MM.1S (cell line): ENCODE measurements around the gene PRKCE.

ENCODE experiments used
- DNase-seq: peaks from one replicate; pipeline ENCODE4 v3.0.0-alpha.2; 2015
- H2AFZ ChIP-seq: fragments of 300-600 bp; sonication (generic); 2 replicates; pipeline ENCODE4 v1.6.0; 2016; ENCODE audit warnings: antibody characterized with exemption, low read length
- H3F3A ChIP-seq: fragments of 300-600 bp; sonication (generic); 2 replicates; pipeline ENCODE4 v1.6.1; 2016; ENCODE audit warnings: mild to moderate bottlenecking, antibody characterized with exemption, low read length, moderate library complexity, mixed read lengths; ENCODE audit not compliant: insufficient read depth
- H3K27ac ChIP-seq: fragments of 300-600 bp; sonication (generic); 2 replicates; pipeline ENCODE4 v1.5.1; 2016; ENCODE audit warnings: mild to moderate bottlenecking, low read length
- H3K27me3 ChIP-seq: fragments of 300-600 bp; sonication (generic); replicated peaks from 2 replicates; pipeline ENCODE4 v1.6.0; 2016; ENCODE audit warnings: low read length; ENCODE audit not compliant: insufficient read depth
- H3K36me3 ChIP-seq: fragments of 300-600 bp; sonication (generic); replicated peaks from 2 replicates; pipeline ENCODE4 v1.6.1; 2016; ENCODE audit warnings: mild to moderate bottlenecking, low read length, mixed read lengths; ENCODE audit not compliant: insufficient read depth
- H3K4me1 ChIP-seq: fragments of 300-600 bp; sonication (generic); 2 replicates; pipeline ENCODE4 v1.6.1; 2016; ENCODE audit warnings: low read length, mixed read lengths
- H3K4me2 ChIP-seq: fragments of 300-600 bp; sonication (generic); 2 replicates; pipeline ENCODE4 v1.6.0; 2016; ENCODE audit warnings: low read depth, low read length
- H3K4me3 ChIP-seq: fragments of 300-600 bp; sonication (generic); 2 replicates; pipeline ENCODE4 v1.5.1; 2016; ENCODE audit warnings: low read length, mixed read lengths
- H3K79me2 ChIP-seq: fragments of 300-600 bp; sonication (generic); 2 replicates; pipeline ENCODE4 v1.6.1; 2016; ENCODE audit warnings: mixed run types, low read length, mixed read lengths
- H3K9ac ChIP-seq: fragments of 300-600 bp; sonication (generic); 2 replicates; pipeline ENCODE4 v1.6.1; 2016; ENCODE audit warnings: low read length, mixed read lengths
- H3K9me2 ChIP-seq: fragments of 300-600 bp; sonication (generic); replicated peaks from 2 replicates; pipeline ENCODE4 v1.6.1; 2016; ENCODE audit warnings: mild to moderate bottlenecking, low read length, mixed read lengths; ENCODE audit not compliant: insufficient read depth
- H3K9me3 ChIP-seq: fragments of 300-600 bp; sonication (generic); replicated peaks from 2 replicates; pipeline ENCODE4 v1.6.1; 2016; ENCODE audit warnings: mild to moderate bottlenecking, low read length, mixed read lengths; ENCODE audit not compliant: insufficient read depth
- H4K20me1 ChIP-seq: fragments of 300-600 bp; sonication (generic); 2 replicates; pipeline ENCODE4 v1.6.1; 2016; ENCODE audit warnings: mild to moderate bottlenecking, low read length, moderate library complexity, mixed read lengths; ENCODE audit not compliant: insufficient read depth
- EZH2 ChIP-seq: fragments of 300-600 bp; sonication (generic); optimal IDR thresholded peaks from 2 replicates; pipeline ENCODE3; 2017; ENCODE audit warnings: low read depth, mild to moderate bottlenecking, antibody characterized with exemption, low read length, mixed read lengths
- EZH2phosphoT487 ChIP-seq: fragments of 300-600 bp; sonication (generic); IDR thresholded peaks from 2 replicates; pipeline ENCODE4 v1.6.1; 2018; ENCODE audit warnings: antibody characterized with exemption, low read length
- TF ChIP-seq, protein P1 (sequence below): fragments of 300-600 bp; sonication (generic); IDR thresholded peaks from 2 replicates; pipeline ENCODE4 v1.5.1; 2016; ENCODE audit warnings: antibody characterized with exemption, low read length, mixed read lengths

Gene PRKCE

DNA sequence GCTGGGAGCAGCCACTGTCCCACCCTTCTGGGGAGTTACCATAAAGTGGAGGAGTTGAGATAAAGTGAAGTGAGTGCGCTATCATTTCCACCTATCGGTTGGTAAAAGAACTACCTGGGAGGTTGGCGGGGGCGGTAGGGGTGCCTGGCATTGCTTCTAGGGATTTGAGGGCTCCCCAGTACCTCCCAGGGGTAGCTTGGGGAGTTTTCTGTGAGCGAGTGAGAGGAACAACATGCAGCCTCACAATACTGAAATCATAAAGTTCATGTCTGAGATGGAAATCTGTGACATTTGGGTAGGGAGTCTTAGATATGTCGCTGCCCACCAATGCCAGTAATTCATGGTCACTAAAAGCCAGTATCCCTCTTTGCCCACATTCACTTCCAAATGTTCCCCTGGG is 68.7 kb downstream of the PRKCE start:
- Histone ChIP-seq H3K27me3 (no peaks in the 10 kb centered on the region), H3F3A (peaks cover 6% of the 10 kb centered on the region; the same call in 1 of the 2 replicates), H3K9me3 (no peaks in the 10 kb centered on the region), H3K79me2 (peaks cover 1% of the 10 kb centered on the region; the same call in 1 of the 2 replicates), H3K4me2 (no peak overlapping the region), H3K27ac (no peak overlapping the region), H2AFZ (no peak overlapping the region), H3K36me3 (no peaks in the 10 kb centered on the region), H3K9me2 (no peaks in the 10 kb centered on the region), H4K20me1 (no peaks in the 10 kb centered on the region), H3K4me1 (peaks cover 8% of the 10 kb centered on the region), H3K4me3 (no peak overlapping the region), H3K9ac (no peak overlapping the region)
- no peak for DNase-seq
- TF ChIP-seq, protein P1, sequence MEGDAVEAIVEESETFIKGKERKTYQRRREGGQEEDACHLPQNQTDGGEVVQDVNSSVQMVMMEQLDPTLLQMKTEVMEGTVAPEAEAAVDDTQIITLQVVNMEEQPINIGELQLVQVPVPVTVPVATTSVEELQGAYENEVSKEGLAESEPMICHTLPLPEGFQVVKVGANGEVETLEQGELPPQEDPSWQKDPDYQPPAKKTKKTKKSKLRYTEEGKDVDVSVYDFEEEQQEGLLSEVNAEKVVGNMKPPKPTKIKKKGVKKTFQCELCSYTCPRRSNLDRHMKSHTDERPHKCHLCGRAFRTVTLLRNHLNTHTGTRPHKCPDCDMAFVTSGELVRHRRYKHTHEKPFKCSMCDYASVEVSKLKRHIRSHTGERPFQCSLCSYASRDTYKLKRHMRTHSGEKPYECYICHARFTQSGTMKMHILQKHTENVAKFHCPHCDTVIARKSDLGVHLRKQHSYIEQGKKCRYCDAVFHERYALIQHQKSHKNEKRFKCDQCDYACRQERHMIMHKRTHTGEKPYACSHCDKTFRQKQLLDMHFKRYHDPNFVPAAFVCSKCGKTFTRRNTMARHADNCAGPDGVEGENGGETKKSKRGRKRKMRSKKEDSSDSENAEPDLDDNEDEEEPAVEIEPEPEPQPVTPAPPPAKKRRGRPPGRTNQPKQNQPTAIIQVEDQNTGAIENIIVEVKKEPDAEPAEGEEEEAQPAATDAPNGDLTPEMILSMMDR = no peak
- no peak for TF ChIP-seq EZH2
- no peak for TF ChIP-seq EZH2phosphoT487

DNA sequence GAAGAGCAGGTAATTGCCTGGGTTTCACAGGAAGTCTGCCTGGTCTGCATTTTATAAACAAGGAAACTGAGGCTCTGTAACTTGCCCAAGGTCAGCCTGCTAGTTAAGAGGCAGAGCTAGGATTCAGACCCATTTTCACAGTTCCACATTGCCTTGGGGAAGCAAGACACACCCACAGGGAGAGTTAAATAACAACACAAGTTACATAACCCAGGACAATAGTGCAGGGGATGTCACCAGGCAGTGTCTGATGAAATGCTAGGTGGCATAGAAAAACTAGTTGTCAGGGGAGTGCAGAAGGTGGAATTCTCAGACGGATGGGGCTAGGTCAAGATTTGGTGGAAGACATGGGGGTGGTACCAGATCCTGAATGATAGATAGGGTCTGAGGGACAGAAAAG is 69.7 kb downstream of the PRKCE start:
- no peak overlapping the region for H3K4me3 ChIP-seq
- H3F3A ChIP-seq = peaks cover 6% of the 10 kb centered on the region; the same call in 1 of the 2 replicates
- H3K4me2 ChIP-seq = no peak overlapping the region
- H3K9ac ChIP-seq = no peak overlapping the region
- H3K9me2 ChIP-seq = no peaks in the 10 kb centered on the region
- peaks cover 8% of the 10 kb centered on the region for H3K4me1 ChIP-seq
- no peak for DNase-seq
- no peaks in the 10 kb centered on the region for H3K36me3 ChIP-seq
- H2AFZ ChIP-seq = no peak overlapping the region
- no peak for TF ChIP-seq EZH2phosphoT487
- TF ChIP-seq, protein P1 = no peak
- TF ChIP-seq EZH2 = no peak
- H3K9me3 ChIP-seq = no peaks in the 10 kb centered on the region
- no peaks in the 10 kb centered on the region for H3K79me2 ChIP-seq
- H3K27me3 ChIP-seq = no peaks in the 10 kb centered on the region
- no peaks in the 10 kb centered on the region for H4K20me1 ChIP-seq
- H3K27ac ChIP-seq = no peak overlapping the region

DNA sequence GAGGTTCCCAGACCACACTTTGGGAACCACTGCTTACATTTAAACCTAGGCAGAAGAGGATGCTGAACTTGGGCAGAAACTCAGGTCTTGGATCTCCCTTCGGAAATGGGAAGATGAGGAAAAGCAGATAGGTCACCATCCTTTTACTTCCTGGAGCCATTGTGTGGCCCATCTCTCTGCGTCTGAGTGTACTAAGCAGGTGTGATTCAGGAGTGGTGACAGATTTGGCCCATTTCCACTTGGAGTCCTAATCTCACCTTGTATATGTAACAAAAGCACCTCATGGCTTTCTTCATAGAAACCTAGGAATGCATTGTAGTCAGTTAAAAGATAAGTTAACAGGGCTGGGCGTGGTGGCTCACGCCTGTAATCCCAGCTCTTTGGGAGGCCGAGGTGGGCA is 71.0 kb downstream of the PRKCE start:
- Histone ChIP-seq H3K79me2 (no peaks in the 10 kb centered on the region), H3K27ac (no peak overlapping the region), H3K9me3 (no peaks in the 10 kb centered on the region), H3K4me3 (no peak overlapping the region), H2AFZ (no peak overlapping the region), H3F3A (peaks cover 6% of the 10 kb centered on the region; the same call in 1 of the 2 replicates), H3K9ac (no peak overlapping the region), H3K4me1 (peaks cover 8% of the 10 kb centered on the region), H3K36me3 (no peaks in the 10 kb centered on the region), H4K20me1 (no peaks in the 10 kb centered on the region), H3K9me2 (no peaks in the 10 kb centered on the region), H3K4me2 (no peak overlapping the region), H3K27me3 (no peaks in the 10 kb centered on the region)
- DNase-seq = no peak
- no peak for TF ChIP-seq EZH2
- TF ChIP-seq, protein P1 = no peak
- no peak for TF ChIP-seq EZH2phosphoT487
